Measurements from ENCODE around the gene ATXN7L1.

ATXN7L1 gene

GRCh38 chr7:105640956-105641810 lies 235.2 kb downstream of the ATXN7L1 start:
- DNase-seq: no peak

GRCh38 chr7:105639667-105640493 lies 236.5 kb downstream of the ATXN7L1 start:
- DNase-seq: no peak

- DNase-seq: no peak
These were observed 237.4 kb downstream of the ATXN7L1 start for GRCh38 chr7:105638902-105639495.

- no peak for DNase-seq
These were observed 238.1 kb downstream of the ATXN7L1 start for GRCh38 chr7:105638334-105638733.

- DNase-seq: no peak
These were observed 238.6 kb downstream of the ATXN7L1 start for GRCh38 chr7:105637755-105638154.

- no peak for DNase-seq
These were observed 239.4 kb downstream of the ATXN7L1 start for GRCh38 chr7:105636982-105637381.

GRCh38 chr7:105635197-105635596 lies 241.2 kb downstream of the ATXN7L1 start:
- DNase-seq: no peak

- DNase-seq: no peak
These were observed 250.4 kb downstream of the ATXN7L1 start for GRCh38 chr7:105625986-105626385.

GRCh38 chr7:105623906-105624305 lies 252.5 kb downstream of the ATXN7L1 start:
- DNase-seq: no peak

- no peak for DNase-seq
These were observed 253.0 kb downstream of the ATXN7L1 start for GRCh38 chr7:105623378-105623777.

GRCh38 chr7:105622106-105622731 lies 254.2 kb downstream of the ATXN7L1 start:
- no peak for DNase-seq

- DNase-seq: no peak
These were observed 254.8 kb downstream of the ATXN7L1 start for GRCh38 chr7:105621617-105622016.

GRCh38 chr7:105621176-105621575 lies 255.2 kb downstream of the ATXN7L1 start:
- no peak for DNase-seq

- no peak for DNase-seq
These were observed 256.8 kb downstream of the ATXN7L1 start for GRCh38 chr7:105619590-105619989.

- no peak for DNase-seq
These were observed 258.4 kb downstream of the ATXN7L1 start for GRCh38 chr7:105618016-105618296.

GRCh38 chr7:105617280-105618015 lies 259.0 kb downstream of the ATXN7L1 start:
- DNase-seq: no peak

GRCh38 chr7:105614341-105614840 lies 262.0 kb downstream of the ATXN7L1 start:
- no peak for DNase-seq

GRCh38 chr7:105613611-105614330 lies 262.6 kb downstream of the ATXN7L1 start:
- no peak for DNase-seq

- no peak for DNase-seq
These were observed 263.6 kb downstream of the ATXN7L1 start for GRCh38 chr7:105612806-105613205.

- DNase-seq: no peak
These were observed 264.3 kb downstream of the ATXN7L1 start for GRCh38 chr7:105611856-105612775.
